ENCODE measurements around the gene CACNG4.

Gene CACNG4

GRCh38 chr17:66964930-66965800, 658 bp downstream of the CACNG4 start:
- no peak for TF ChIP-seq ZNF565 (CRISPR knock-in tag; conservative IDR thresholded peaks at IDR 0.05; ENCODE audit: low read depth)
- TF ChIP-seq TSHZ2 (CRISPR knock-in tag; IDR thresholded peaks at IDR 0.05), result peak; percentile 74; the same call in 1 of the 2 replicates
- peak; percentile 43 for TF ChIP-seq ZFP3 (CRISPR knock-in tag; IDR thresholded peaks at IDR 0.05)
- peak; percentile 72 for ATAC-seq

GRCh38 chr17:66965801-66966262, 1.3 kb downstream of the CACNG4 start:
- TF ChIP-seq TOX (CRISPR knock-in tag; IDR thresholded peaks at IDR 0.05; ENCODE audit: borderline replicate concordance) (no peak), ZNF565 (CRISPR knock-in tag; conservative IDR thresholded peaks at IDR 0.05; ENCODE audit: low read depth) (no peak), GLIS3 (CRISPR knock-in tag; IDR thresholded peaks at IDR 0.05) (no peak), ESRRG (CRISPR knock-in tag; IDR thresholded peaks at IDR 0.05) (no peak), TSHZ2 (CRISPR knock-in tag; IDR thresholded peaks at IDR 0.05) (no peak), TCF4 (CRISPR knock-in tag; IDR thresholded peaks at IDR 0.05; ENCODE audit: borderline replicate concordance) (no peak), ZFP30 (CRISPR knock-in tag; IDR thresholded peaks at IDR 0.05) (peak; percentile 10; the same call in 1 of the 2 replicates), ZNF8 (CRISPR knock-in tag; IDR thresholded peaks at IDR 0.05) (no peak)
- peak; percentile 10 for ATAC-seq

- ATAC-seq, result no peak
- TF ChIP-seq ZNF70 (CRISPR knock-in tag; IDR thresholded peaks at IDR 0.05) (peak; percentile 63; the same call in 1 of the 2 replicates), GLIS3 (CRISPR knock-in tag; IDR thresholded peaks at IDR 0.05) (no peak)
Measured at GRCh38 chr17:66966298-66966697, 1.8 kb downstream of the CACNG4 start.

GRCh38 chr17:66966704-66967418, 2.4 kb downstream of the CACNG4 start:
- TF ChIP-seq OSR1 (CRISPR knock-in tag; IDR thresholded peaks at IDR 0.05), result no peak
- TF ChIP-seq SNAI2 (CRISPR knock-in tag; IDR thresholded peaks at IDR 0.05), result no peak
- peak; percentile 54; the same call in 1 of the 2 replicates for TF ChIP-seq TCF4 (CRISPR knock-in tag; IDR thresholded peaks at IDR 0.05; ENCODE audit: borderline replicate concordance)
- ATAC-seq, result no peak

GRCh38 chr17:66967837-66968543, 3.5 kb downstream of the CACNG4 start:
- no peak for ATAC-seq
- TF ChIP-seq OSR1 (CRISPR knock-in tag; IDR thresholded peaks at IDR 0.05) (no peak), ARNTL (CRISPR knock-in tag; IDR thresholded peaks at IDR 0.05; ENCODE audit: borderline replicate concordance, low read depth) (no peak), TSHZ2 (CRISPR knock-in tag; IDR thresholded peaks at IDR 0.05) (no peak), ZNF565 (CRISPR knock-in tag; conservative IDR thresholded peaks at IDR 0.05; ENCODE audit: low read depth) (no peak), PATZ1 (CRISPR knock-in tag; IDR thresholded peaks at IDR 0.05; ENCODE audit: borderline replicate concordance) (no peak), CSRNP3 (CRISPR knock-in tag; IDR thresholded peaks at IDR 0.05) (no peak), ZC3H10 (CRISPR knock-in tag; IDR thresholded peaks at IDR 0.05) (no peak), ZNF8 (CRISPR knock-in tag; IDR thresholded peaks at IDR 0.05) (no peak), PPARA (CRISPR knock-in tag; IDR thresholded peaks at IDR 0.05; ENCODE audit: borderline replicate concordance) (no peak), GLIS3 (CRISPR knock-in tag; IDR thresholded peaks at IDR 0.05) (no peak), ISL1 (CRISPR knock-in tag; IDR thresholded peaks at IDR 0.05) (no peak)

Data from SK-N-SH treated with all-trans-retinoic acid at 6 μM for 48 hours (cell line).